HG02798 (cell line): Measurements from ENCODE around the gene LEKR1.
A peak's percentile ranks its signal among the peaks of the same experiment; 100 is the strongest.
"Not testable (repeated sequence)": the region's sequence is repeated elsewhere in the genome, so short reads cannot be mapped to it uniquely, and the experiment has no call there.

ENCODE experiments used
- ATAC-seq: cut with Tn5 transposase; IDR thresholded peaks from one replicate; pipeline ENCODE4 v1.9.1; 2021; ENCODE audit warnings: mild to moderate bottlenecking; ENCODE audit not compliant: unreplicated experiment, poor library complexity

Gene LEKR1

DNA sequence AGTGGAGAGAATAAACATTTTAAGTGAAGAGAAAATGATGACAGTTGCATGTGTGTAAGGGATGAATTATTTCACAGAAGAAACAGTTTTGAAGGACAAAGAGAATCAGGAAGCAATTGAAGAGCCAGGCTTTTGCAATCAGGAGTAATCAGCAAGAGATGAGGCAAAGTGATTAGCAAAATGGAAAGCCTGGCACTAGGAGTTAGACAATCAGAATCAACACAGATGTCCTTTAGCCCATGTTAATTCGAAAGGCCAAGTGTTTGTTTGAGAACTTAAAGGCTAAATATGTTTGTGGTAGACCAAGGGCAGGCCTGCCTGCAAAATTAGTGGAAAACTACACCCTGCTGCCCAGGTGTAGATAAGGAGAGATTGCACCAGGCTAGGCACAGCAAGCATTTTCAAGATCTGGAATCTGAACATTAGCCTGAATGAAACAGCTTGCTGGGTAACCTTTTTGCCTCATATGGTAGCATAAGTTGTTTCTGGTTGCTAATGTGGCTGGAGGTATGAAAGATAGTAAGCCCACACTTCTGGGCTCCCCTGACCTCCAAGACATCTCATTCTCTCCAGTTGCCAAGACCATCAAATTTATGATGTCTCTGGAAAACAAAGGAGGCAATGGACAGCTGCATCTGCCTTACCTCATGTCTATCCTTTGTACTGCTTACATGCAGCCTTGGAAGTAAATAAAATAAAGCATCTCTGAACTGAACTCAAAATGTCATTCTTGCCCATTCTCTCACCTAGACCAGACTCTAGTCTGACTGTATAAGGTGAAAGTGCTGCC lies 22.0 kb upstream of the LEKR1 start:
- ATAC-seq: no peak

DNA sequence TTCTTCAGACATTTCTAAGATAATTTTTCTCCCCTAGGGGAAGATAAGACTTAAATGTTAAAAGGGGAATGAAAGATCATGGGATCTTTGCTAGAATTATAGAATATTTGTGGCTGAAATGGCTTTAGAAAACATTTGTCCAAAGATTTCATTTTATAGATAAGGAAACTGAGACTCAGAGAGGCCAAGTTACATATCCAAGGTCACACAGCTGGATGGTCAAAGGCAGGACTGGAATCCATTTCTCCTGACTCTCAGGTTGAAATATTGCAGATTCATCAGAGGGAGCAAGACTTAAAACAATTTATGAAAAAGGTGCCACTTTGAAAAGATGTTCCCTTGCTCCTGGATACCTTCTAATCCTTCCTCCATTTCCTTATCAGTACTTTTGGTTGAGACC lies 19.5 kb upstream of the LEKR1 start:
- ATAC-seq: no peak

DNA sequence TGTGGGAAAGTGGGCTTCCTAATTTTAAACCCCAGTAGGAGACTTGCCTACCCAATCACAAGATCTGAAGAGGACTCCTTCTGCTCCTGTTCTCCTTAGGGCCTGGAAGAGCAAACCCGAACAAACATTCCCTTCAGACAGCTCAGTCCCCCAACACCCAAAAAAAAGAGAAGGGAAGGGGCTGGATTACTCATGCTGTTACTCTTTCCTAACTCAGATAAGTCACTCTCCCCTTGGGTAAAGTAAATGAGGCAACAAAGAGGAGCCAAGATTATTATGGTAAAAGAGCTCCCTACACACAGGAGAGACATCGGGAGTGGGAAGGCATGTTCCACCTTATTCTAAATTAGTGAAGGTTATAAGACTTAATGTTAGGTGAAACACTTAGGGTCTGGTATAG lies 18.1 kb upstream of the LEKR1 start:
- ATAC-seq: no peak

DNA sequence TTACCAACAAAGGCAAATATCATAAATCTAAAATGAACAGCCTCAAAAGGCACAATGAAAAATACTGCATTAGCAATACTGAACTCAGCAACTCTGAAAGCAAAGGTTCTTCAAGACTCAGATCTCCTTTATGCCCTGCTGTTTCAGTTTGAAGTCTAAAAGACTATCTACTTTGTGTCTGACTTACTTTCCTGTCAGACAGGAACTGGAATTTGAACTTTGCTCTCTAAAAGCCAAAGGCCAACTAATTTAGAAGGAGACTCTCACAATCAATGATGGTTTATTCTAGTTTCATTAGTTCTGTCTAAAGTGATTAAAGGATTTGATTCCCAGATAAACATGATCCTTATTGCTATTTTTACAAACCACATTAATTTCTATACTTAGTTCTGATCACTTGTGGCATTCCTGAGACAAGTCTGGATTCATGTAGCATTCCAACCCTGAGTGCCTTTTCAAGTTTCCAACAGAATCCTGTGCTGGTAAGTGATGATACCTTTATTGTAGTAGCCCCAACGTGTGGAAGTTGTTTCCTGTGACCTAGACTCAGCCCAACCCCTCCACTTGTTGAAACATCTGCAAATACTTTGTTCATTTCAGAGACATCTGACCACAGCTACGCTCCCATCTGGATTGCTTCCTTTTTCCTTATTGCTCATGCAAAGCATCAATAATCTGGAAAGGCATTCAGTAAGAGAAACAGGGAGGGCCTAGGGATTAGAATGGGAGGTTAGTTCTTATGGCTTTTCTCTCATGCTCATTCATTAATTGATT lies 14.9 kb upstream of the LEKR1 start:
- ATAC-seq: no peak

DNA sequence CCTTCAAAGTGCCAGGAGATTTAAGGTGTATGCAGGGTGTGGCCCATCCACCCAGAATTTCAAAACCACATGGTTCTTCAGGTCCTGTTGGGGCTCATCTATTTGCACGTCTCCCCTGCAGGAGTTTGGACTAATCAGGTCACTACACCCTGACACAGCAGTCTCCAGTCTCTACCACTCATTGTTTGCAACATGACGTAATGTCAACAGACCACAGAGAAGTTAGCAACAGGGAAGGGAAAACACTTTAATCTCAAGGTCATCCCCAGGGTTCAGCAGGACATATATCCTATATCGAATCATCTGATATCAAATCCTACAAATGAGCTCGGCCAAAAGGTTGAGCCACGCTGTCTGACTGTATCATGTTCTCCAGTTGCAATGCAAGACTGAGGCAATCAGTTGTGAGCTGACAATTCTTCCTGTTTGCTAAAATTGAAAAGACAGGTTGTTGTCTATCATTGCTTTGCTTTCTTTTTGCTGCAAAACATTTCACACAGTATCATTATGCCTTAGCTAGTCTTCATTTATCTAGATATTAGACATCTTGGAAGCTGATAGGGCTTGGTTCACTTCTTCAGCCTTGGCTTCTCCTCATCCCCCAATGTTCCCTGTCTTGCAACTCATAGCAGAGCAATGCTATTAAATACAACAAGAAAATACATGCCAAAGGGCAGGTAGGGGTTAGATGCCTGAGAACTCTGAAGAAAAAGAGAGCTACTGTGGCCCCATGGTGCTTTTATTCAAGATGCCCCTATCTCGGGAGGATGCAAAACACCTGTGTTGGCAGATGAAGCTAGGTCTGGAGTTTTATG lies 13.4 kb upstream of the LEKR1 start:
- ATAC-seq: no peak

GRCh38 chr3:156814295-156814694 lies 11.9 kb upstream of the LEKR1 start:
- ATAC-seq: no peak

GRCh38 chr3:156816091-156816793 lies 9.9 kb upstream of the LEKR1 start:
- ATAC-seq: peak; percentile 22

DNA sequence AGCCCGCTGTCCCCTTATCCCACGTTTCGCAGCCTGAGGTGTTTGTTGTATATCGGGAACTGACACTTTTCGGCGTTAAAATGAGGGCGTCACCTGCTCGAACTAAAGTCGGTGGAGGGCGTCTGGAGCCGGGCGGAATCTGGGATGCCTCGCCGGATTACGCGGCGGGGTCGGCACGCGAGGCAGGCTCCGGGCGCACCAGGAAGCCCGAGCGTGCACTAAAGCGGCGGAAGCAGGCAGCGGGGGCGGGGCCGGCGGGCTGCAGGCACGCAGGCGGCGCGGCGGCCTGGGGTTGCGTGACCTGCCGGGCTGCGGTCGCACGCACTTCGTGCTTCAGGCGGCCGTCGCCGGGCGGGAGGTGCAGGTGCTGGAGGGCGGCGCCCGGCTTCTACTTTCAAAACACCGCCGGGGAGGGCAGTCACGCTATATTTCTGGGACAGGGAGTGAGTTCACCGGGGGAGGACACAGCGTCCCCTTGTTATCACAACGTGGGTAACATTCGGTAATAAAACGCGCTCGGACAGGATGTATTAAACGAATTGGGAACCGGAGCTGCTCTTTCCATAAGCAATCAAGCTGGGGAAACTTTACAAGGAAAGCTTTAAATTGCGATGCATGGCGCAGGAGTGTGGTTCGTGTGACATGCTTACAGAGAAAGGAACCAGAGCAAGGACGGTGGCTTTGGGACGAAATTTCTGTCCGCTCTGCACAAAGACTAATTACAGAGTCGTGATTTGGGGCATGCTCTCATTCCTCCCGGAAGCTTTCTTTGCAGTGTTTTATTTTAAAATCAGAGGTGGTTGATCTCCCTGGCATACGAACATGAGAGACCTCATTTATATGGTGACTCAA lies 9.1 kb upstream of the LEKR1 start:
- ATAC-seq: peak; percentile 82

GRCh38 chr3:156817646-156818272 lies 8.4 kb upstream of the LEKR1 start:
- ATAC-seq: no peak

DNA sequence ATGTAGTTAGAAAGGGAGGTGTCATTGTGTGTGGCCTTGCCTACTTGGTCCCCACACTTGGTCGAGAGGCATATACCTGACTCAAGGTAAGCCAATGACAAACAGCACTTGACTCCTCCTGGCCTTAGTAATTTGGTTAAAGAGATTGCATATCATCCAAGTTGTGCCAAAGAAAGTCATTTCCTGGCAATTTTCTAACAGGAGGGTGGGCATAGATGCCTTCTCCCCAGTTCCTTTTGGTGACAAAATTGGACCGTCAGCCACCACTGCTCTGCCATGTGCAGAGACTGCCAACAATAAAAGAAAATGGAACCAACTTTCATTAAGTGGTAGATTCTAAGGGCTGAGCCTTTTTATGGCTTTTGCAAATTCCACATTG lies 7.9 kb upstream of the LEKR1 start:
- no peak for ATAC-seq

- no peak for ATAC-seq
Observed at GRCh38 chr3:156818890-156819289, 7.3 kb upstream of the LEKR1 start.

DNA sequence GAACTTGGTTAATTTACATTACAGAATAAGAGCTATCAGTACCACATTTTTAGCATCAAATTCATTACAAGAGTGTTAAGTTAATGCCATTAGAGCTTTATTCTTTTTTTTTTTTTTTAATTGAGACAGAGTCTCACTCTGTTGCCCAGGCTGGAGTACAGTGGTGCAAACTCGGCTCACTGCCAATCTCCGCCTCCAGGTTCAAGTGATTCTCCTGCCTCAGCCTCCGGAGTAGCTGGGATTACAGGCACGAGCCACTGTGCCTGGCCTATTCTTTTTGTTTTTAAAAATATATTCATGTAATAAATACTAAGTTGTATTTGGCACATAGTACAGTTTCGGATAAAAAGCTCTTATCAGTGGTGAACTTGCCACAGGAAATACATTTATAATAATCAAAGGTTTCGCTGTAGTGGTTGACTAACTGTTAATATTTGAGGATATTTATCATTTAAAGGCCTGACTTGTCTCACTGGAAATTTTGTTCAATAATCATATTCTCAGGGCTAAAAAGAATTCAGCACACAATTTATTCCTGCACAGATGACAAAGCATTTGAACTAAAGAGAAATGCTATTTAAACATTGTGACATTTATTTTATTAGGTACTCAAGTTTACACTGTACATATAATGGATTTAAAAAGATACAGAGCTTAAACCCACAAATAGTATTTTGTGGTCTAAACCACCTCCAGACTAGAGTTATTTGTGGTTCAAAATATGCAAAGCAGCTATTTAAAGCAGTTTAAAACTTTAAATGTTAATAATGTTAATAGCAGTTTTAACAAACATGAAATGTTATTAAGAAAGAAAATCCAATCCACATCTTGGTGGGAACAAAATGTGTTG lies 6.1 kb upstream of the LEKR1 start:
- ATAC-seq: peak; percentile 21

- no peak for ATAC-seq
Observed at GRCh38 chr3:156820692-156821080, 5.5 kb upstream of the LEKR1 start.

DNA sequence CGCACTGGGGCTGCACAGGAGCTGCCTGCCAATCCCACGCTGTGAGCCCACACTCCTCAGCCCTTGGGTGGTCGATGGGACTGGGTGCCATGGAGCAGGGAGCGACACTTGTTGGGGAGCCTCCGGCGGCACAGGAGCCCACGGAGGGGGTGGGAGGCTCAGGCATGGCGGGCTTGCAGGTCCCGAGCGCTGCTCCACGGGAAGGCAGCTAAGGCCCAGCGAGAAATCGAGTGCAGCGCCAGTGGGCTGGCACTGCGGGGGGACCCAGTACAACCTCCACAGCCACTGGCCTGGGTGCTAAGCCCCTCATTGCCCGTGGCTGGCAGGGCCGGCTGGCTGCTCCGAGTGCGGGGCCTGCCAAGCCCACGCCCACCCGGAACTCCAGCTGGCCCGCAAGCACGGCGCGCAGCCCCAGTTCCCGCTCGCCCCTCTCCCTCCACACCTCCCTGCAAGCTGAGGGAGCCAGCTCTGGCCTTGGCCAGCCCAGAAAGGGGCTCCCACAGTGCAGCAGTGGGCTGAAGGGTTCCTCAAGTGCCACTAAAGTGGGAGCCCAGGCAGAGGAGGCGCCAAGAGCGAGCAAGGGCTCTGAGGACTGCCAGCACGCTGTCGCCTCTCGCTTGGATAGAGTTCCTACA lies 3.4 kb upstream of the LEKR1 start:
- not testable (repeated sequence) for ATAC-seq

- ATAC-seq: peak; percentile 62
Observed at GRCh38 chr3:156825795-156826143, 384 bp upstream of the LEKR1 start.

DNA sequence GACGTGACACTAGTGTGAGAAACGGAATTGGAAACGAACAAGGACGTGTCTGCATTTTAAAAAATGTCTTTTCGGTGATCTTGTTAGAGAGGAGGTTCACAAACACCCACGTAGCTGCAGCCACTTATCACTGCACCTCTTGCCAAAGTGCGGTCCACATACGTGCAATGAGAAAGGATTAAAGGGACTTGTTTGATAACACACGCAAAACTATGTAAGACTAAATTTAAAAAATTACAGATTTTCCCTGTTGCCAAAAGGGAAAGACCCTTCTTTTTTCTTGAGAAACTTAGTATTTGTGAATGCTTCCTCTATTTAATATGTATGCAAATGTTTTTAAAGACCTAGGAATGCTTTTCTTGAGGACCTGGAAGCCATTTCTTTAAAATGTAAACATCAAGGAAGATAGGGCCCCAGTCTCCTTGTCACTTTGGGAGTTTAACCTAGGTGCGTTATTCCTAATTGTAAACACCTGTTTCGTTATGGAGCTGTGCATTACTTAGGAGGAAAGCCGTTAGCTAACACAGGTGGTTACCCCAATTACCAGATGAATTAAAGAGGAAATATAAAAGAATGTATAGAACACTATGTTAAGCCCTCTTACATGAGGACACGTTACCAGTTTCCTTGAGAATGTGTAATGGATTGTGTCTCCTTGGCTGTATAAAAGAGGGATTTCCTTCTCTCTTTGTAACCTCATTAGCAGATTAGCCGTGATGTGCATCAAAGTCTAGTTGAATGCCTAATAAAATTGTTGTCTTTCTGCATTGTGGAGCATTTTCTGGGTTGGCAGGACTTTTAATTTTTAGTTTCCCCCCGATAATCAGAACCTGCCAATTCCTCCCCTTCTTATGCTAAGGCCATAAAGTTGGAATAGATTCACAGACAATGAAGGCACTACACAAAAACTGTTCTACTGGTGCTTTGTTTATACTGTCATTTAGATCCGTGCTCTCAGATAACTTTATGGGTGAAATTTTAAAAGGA lies 1.0 kb downstream of the LEKR1 start:
- ATAC-seq: no peak

DNA sequence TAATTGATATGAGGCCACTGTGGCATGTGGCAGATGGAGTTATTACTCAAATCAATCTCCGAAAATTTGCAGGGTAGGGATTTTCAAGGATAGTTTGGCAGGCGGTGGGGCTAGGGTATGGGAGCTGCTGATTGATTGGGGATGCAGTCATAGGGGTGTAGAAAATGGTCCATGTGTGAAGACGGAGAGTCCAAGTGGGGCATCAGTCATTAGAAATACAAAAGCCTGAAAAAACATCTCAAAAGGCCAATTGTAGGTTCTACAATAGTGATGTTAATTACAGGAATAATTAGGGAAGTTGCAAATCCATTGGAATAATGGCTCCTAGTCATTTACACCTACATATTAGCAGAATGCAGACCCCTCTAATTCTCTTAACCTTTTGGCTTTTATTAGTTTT lies 4.9 kb downstream of the LEKR1 start:
- ATAC-seq: no peak
